GM12891 (cell line): ENCODE results near the gene DAAM1.

Source experiments
- DNase-seq: peaks from one replicate; pipeline ENCODE4 v3.0.0; 2011; ENCODE audit warnings: low spot score; ENCODE audit not compliant: insufficient read length
- FAIRE-seq: peaks from 2 replicates; lab custom pipeline; 2011; peaks lifted over from hg19 to GRCh38; lab: Jason Lieb, UNC
- PAX5 ChIP-seq: IDR thresholded peaks from 2 replicates; pipeline ENCODE4 v1.6.1; 2011; ENCODE audit warnings: low read length, moderate library complexity, mild to moderate bottlenecking; ENCODE audit not compliant: insufficient read depth, severe bottlenecking
- POLR2A ChIP-seq: IDR thresholded peaks from 2 replicates; pipeline ENCODE4 v1.6.1; 2011; ENCODE audit warnings: low read depth, low read length, control low read depth
- POLR2AphosphoS5 ChIP-seq: IDR thresholded peaks from 2 replicates; pipeline ENCODE4 v1.6.1; 2011; ENCODE audit warnings: low read depth, low read length, control low read depth
- POU2F2 ChIP-seq: IDR thresholded peaks from 2 replicates; pipeline ENCODE4 v1.6.1; 2011; ENCODE audit warnings: low read depth, mild to moderate bottlenecking, control low read depth, low read length, moderate library complexity
- SPI1 ChIP-seq: IDR thresholded peaks from 2 replicates; pipeline ENCODE4 v1.6.1; 2011; ENCODE audit warnings: low read depth, low read length, control low read depth
- TAF1 ChIP-seq: IDR thresholded peaks from 2 replicates; pipeline ENCODE4 v1.6.1; 2011; ENCODE audit warnings: low read depth, low read length, control low read depth

Gene DAAM1

GRCh38 chr14:59267046-59267445, 78.6 kb downstream of the DAAM1 start:
- DNase-seq (no peak), FAIRE-seq (no peak)
- TF ChIP-seq TAF1 (no peak), SPI1 (no peak), POLR2A (no peak)

- TF ChIP-seq POLR2AphosphoS5 = no peak
- TF ChIP-seq POLR2A = no peak
- TF ChIP-seq POU2F2 = no peak
- no peak for TF ChIP-seq TAF1
- TF ChIP-seq PAX5 = no peak
- no peak for TF ChIP-seq SPI1
- no peak for DNase-seq
- no peak for FAIRE-seq
These were observed 79.5 kb downstream of the DAAM1 start for GRCh38 chr14:59268011-59268410.

- DNase-seq = no peak
- TF ChIP-seq SPI1 (no peak), POU2F2 (no peak), PAX5 (no peak)
- FAIRE-seq = no peak
These were observed 80.4 kb downstream of the DAAM1 start for GRCh38 chr14:59268858-59269257.

- FAIRE-seq (no peak), DNase-seq (no peak)
- TF ChIP-seq TAF1 = no peak
- TF ChIP-seq POU2F2 = no peak
- no peak for TF ChIP-seq PAX5
- TF ChIP-seq SPI1 = no peak
- no peak for TF ChIP-seq POLR2A
- no peak for TF ChIP-seq POLR2AphosphoS5
These were observed 81.0 kb downstream of the DAAM1 start for GRCh38 chr14:59269466-59269865.

- TF ChIP-seq SPI1 (no peak), TAF1 (no peak), POLR2AphosphoS5 (no peak), PAX5 (no peak), POLR2A (no peak), POU2F2 (no peak)
- DNase-seq = no peak
- no peak for FAIRE-seq
These were observed 82.8 kb downstream of the DAAM1 start for GRCh38 chr14:59271256-59271655.

GRCh38 chr14:59271734-59272133, 83.3 kb downstream of the DAAM1 start:
- no peak for DNase-seq
- no peak for FAIRE-seq

GRCh38 chr14:59272633-59273032, 84.2 kb downstream of the DAAM1 start:
- DNase-seq = no peak
- FAIRE-seq = no peak
- no peak for TF ChIP-seq POU2F2
- no peak for TF ChIP-seq SPI1
- no peak for TF ChIP-seq POLR2AphosphoS5
- TF ChIP-seq TAF1 = no peak
- TF ChIP-seq PAX5 = no peak
- no peak for TF ChIP-seq POLR2A

More at GRCh38 chr14:59271734-59272133, 83.3 kb downstream of the DAAM1 start:
- TF ChIP-seq POU2F2 (no peak), POLR2A (no peak), SPI1 (no peak), TAF1 (no peak), PAX5 (no peak), POLR2AphosphoS5 (no peak)

GRCh38 chr14:59273737-59274136, 85.3 kb downstream of the DAAM1 start:
- no peak for DNase-seq
- TF ChIP-seq SPI1 (no peak), POLR2AphosphoS5 (no peak), PAX5 (no peak), POU2F2 (no peak), POLR2A (no peak), TAF1 (no peak)
- FAIRE-seq = no peak

- DNase-seq = no peak
These were observed 86.5 kb downstream of the DAAM1 start for GRCh38 chr14:59274991-59275391.

GRCh38 chr14:59275668-59276067, 87.2 kb downstream of the DAAM1 start:
- FAIRE-seq (peak; percentile 86), DNase-seq (peak; percentile 15)
- TF ChIP-seq POU2F2 (no peak), SPI1 (peak; percentile 72)

More at GRCh38 chr14:59274991-59275391, 86.5 kb downstream of the DAAM1 start:
- peak; percentile 89 for FAIRE-seq
- TF ChIP-seq TAF1 (no peak), PAX5 (peak; percentile 59)

- TF ChIP-seq POLR2A (no peak), PAX5 (no peak), POLR2AphosphoS5 (no peak), SPI1 (no peak), POU2F2 (no peak), TAF1 (no peak)
- peak; percentile 73 for FAIRE-seq
- DNase-seq = no peak
These were observed 87.8 kb downstream of the DAAM1 start for GRCh38 chr14:59276235-59276634.
